Measurements from ENCODE around the gene PCDHGC5. TPM values are rescaled to one million over a fixed set of nuclear protein-coding genes. Genes with fewer than 3 reads are reported as not detected.

The PCDHGC5 gene
- total and polyA plus RNA-seq, 2 donors (not counting 3 experiments of a cell fraction or from before 2014, with no cell fraction given) = 0.21 to 1.2 TPM

DNA sequence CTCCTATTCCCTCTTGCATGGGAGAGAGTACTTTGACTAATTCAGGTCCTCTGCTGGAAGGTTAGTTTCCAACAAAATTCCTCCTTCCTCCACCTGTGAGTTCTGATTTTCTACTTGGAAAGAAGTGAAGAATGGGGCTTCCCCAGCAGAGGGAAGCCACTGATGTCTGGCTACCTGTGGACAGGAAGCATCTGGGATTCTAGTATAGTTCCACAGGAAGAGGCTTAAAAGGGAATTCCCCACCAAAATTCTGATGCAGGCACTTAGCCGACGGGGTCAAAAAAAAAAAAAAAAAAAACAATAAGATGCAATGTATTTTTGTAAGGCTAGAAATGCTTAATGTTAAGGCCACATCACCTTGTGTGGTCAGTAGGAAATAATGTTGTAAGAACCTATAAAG lies 33.4 kb downstream of the PCDHGC5 start:
- DNase-seq (ENCODE audit: low read depth, low spot score) (peak; percentile 62), FAIRE-seq (no peak)
- CTCF ChIA-PET = interaction anchor here (1.2 to 10.9 kb wide), 13 partner anchors 9 to 115 kb away, joined by 4 to 308 read pairs (median 19); partner anchors contain the start of genes PCDHGA10, PCDHGA11, PCDHGA12 and PCDHGB6
- TF ChIP-seq, protein P1, sequence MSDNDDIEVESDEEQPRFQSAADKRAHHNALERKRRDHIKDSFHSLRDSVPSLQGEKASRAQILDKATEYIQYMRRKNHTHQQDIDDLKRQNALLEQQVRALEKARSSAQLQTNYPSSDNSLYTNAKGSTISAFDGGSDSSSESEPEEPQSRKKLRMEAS (IDR thresholded peaks at IDR 0.05; ENCODE audit: insufficient read depth, insufficient read length) = no peak
- no peak for TF ChIP-seq FOS (IDR thresholded peaks at IDR 0.05; ENCODE audit: borderline replicate concordance, insufficient read depth, low read length)
- TF ChIP-seq, protein P2, sequence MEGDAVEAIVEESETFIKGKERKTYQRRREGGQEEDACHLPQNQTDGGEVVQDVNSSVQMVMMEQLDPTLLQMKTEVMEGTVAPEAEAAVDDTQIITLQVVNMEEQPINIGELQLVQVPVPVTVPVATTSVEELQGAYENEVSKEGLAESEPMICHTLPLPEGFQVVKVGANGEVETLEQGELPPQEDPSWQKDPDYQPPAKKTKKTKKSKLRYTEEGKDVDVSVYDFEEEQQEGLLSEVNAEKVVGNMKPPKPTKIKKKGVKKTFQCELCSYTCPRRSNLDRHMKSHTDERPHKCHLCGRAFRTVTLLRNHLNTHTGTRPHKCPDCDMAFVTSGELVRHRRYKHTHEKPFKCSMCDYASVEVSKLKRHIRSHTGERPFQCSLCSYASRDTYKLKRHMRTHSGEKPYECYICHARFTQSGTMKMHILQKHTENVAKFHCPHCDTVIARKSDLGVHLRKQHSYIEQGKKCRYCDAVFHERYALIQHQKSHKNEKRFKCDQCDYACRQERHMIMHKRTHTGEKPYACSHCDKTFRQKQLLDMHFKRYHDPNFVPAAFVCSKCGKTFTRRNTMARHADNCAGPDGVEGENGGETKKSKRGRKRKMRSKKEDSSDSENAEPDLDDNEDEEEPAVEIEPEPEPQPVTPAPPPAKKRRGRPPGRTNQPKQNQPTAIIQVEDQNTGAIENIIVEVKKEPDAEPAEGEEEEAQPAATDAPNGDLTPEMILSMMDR (IDR thresholded peaks at IDR 0.05; ENCODE audit: extremely low read depth in 1 of 2, insufficient read depth in 1 of 2, low read depth in 1 of 2, low read length in 2 of 2) = no peak
- TF ChIP-seq POLR2AphosphoS5 (IDR thresholded peaks at IDR 0.05; ENCODE audit: insufficient read depth, low read depth, low read length) = no peak
- no peak for TF ChIP-seq MYC (IDR thresholded peaks at IDR 0.05; ENCODE audit: low read depth, low read length)
- no peak for TF ChIP-seq JUN (IDR thresholded peaks at IDR 0.05; ENCODE audit: borderline replicate concordance, insufficient read depth, insufficient read length, low read depth)
- no peak for TF ChIP-seq POLR2A (IDR thresholded peaks at IDR 0.05; ENCODE audit: low read depth, low read length)
- TF ChIP-seq EZH2 (IDR thresholded peaks at IDR 0.05; ENCODE audit: borderline replicate concordance, low read depth, low read length, severe bottlenecking) = no peak
- no peak for TF ChIP-seq GATA2 (IDR thresholded peaks at IDR 0.05; ENCODE audit: insufficient read depth, insufficient read length, low read depth, low read length)
- intact Hi-C loops (cut with micrococcal nuclease) = loop anchor here (5.0 kb wide), 1 partner anchor 185 kb away; the partner anchor contains the start of gene PCDHGA2
- Histone ChIP-seq H3K36me3 (ENCODE audit: control insufficient read depth in 2 of 2, extremely low read depth in 1 of 2, insufficient read depth in 2 of 2, low read length in 2 of 2) (peaks cover 8 to 14% of the 10 kb centered on the region in 2 experiments), H3K79me2 (ENCODE audit: control insufficient read depth, insufficient read depth, low read length) (no peaks in the 10 kb centered on the region), H3K4me2 (ENCODE audit: insufficient read depth, low read length) (no peak overlapping the region), H3K9ac (replicated peaks; ENCODE audit: extremely low read depth, insufficient read depth, low read length) (no peak overlapping the region), H3K27ac (ENCODE audit: insufficient read depth, low read depth, low read length) (peak overlapping the region; percentile 84), H3K9me3 (replicated peaks; ENCODE audit: control insufficient read depth, insufficient read depth, low read length) (no peaks in the 10 kb centered on the region), H3K4me1 (ENCODE audit: control insufficient read depth, extremely low read depth, insufficient read depth, low read length) (peaks cover 29% of the 10 kb centered on the region), H2AFZ (ENCODE audit: low read depth, low read length) (no peak overlapping the region), H3K27me3 (ENCODE audit: control insufficient read depth in 2 of 2, insufficient read depth in 2 of 2, low read length in 2 of 2) (no peaks in the 10 kb centered on the region), H4K20me1 (replicated peaks; ENCODE audit: control insufficient read depth, extremely low read depth, insufficient read depth, low read length) (no peaks in the 10 kb centered on the region), H3K9me1 (replicated peaks; ENCODE audit: control insufficient read depth, extremely low read depth, insufficient read depth, low read length) (no peaks in the 10 kb centered on the region), H3K4me3 (replicated peaks in 1 of 3; ENCODE audit: insufficient read depth in 1 of 3, low read depth in 1 of 3, low read length in 3 of 3) (no peak overlapping the region)
- BruUV-seq (replicated peaks) = no TSS peak
- POLR2A ChIA-PET = interaction anchor here (1.1 to 1.2 kb wide), 2 partner anchors 38 to 46 kb away, joined by 3 to 5 read pairs; partner anchors contain the start of genes PCDHGC3 and PCDHGC4
- dilution Hi-C loops (cut with MboI; ENCODE audit: extremely low pct_ligation_motif_present, low sequenced_read_pairs) = no loop called here
